Mammary epithelial cell (primary cell): ENCODE data around the gene SPATC1L.

Experiments
- EZH2 ChIP-seq: IDR thresholded peaks from 2 replicates; pipeline ENCODE4 v1.6.1; 2012; ENCODE audit warnings: low read length, inconsistent platforms, borderline replicate concordance
- TF ChIP-seq, protein P1 (sequence below), 2 donors: IDR thresholded peaks in 1 of 2; conservative IDR thresholded peaks in 1 of 2; 2 replicates each; pipeline ENCODE4 v1.5.1; 2011 to 2012; ENCODE audit warnings: inconsistent platforms in 2 of 2, low read length in 2 of 2, mild to moderate bottlenecking in 2 of 2, control low read depth in 1 of 2, low read depth in 1 of 2; ENCODE audit not compliant: insufficient read depth in 1 of 2; ENCODE audit errors: extremely low read depth in 1 of 2

DNA sequence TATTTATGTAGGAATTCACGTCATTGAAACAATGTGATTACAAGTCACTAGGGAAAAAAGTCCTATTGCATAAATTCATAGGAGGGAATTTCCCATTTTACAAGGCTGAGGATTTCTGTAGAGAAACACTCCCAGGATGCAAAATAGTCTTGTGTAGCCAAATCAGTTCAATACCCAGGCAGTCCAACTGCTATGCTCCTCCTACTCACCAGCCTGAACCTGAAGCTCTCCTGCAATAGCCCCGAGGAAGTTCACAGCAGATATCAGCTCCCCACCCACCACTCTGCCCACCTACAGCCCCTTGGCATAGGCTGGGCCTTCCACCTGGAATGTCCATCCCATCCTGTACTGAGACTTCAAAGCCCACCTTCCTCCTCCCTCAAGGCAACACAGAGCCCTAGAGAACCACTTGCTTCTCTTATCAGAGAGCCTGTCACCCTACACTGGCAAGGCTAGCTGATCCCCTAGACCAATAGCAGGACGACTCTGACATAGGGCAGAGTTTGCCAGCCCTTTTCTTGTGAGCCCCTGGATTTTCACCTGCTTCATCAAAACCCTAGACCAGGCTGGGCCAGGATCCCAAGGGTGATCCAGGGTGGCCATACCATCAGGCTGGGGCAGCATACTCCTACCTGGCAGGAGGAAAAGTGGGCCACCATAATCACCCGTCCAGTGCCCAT is 42.8 kb upstream of the SPATC1L start:
- TF ChIP-seq, protein P1, sequence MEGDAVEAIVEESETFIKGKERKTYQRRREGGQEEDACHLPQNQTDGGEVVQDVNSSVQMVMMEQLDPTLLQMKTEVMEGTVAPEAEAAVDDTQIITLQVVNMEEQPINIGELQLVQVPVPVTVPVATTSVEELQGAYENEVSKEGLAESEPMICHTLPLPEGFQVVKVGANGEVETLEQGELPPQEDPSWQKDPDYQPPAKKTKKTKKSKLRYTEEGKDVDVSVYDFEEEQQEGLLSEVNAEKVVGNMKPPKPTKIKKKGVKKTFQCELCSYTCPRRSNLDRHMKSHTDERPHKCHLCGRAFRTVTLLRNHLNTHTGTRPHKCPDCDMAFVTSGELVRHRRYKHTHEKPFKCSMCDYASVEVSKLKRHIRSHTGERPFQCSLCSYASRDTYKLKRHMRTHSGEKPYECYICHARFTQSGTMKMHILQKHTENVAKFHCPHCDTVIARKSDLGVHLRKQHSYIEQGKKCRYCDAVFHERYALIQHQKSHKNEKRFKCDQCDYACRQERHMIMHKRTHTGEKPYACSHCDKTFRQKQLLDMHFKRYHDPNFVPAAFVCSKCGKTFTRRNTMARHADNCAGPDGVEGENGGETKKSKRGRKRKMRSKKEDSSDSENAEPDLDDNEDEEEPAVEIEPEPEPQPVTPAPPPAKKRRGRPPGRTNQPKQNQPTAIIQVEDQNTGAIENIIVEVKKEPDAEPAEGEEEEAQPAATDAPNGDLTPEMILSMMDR (conservative IDR thresholded peaks at IDR 0.05 in 1 of 2, IDR thresholded peaks at IDR 0.05 in 1 of 2; ENCODE audit: extremely low read depth in 1 of 2, insufficient read depth in 1 of 2, low read depth in 1 of 2, low read length in 2 of 2): no peak
- TF ChIP-seq EZH2: no peak
